Measurements from ENCODE around the gene CLIP2.

CLIP2 gene

DNA sequence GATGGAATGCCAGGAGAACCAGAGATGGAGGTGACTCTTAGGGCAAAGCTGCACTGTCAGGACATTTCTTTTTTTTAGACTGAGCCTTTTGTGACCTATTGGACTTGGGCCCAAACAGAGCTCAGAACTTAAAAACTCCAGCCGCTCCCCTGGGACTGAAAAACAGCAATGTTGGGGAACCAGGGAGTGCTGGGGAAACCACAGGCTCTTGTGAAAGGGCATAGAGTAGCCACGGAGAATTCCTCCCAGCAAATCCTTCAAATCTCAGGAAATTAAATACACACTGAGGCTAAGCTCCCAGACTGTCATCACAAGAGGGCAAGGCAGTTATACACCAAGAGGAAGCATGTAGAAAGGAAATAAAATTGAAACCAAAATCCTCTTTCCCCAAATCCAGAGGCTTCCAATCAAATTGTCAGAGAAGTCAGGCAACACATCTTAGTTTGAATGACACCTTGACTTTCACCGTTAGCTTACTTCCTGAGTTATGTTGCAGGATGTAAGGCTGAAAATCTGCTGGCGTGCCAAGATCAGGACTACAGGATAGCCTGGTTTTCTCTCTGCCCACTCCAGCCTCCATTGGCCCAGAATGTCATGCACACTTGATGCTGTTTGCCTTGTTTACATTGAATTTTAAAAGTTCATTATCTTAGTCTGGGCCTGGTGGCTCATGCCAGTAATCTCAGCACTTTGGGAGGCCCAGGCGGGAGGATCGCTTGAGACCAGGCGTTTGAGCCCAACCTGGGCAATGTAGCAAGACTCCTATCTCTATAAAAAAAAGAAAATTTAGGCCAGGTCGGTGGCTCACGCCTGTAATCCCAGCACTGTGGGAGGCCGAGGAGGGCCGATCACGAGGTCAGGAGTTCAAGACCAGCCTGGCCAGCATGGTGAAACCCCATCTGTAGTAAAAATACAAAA lies 32.5 kb upstream of the CLIP2 start:
- H3K27ac ChIP-seq (replicated peaks; ENCODE audit: low read length): no peak overlapping the region
- H4K8ac ChIP-seq (ENCODE audit: low read depth, low read length): no peak overlapping the region
- H3K4ac ChIP-seq (ENCODE audit: low read length): no peak overlapping the region
- H2BK5ac ChIP-seq (ENCODE audit: low read length): no peak overlapping the region
- peaks cover 9% of the 10 kb centered on the region for H3K79me1 ChIP-seq (ENCODE audit: low read depth, low read length)
- H3K4me3 ChIP-seq (ENCODE audit: low read length in 2 of 2): no peak overlapping the region
- no peak overlapping the region for H2AFZ ChIP-seq (ENCODE audit: low read length)
- no peak overlapping the region for H2BK12ac ChIP-seq (ENCODE audit: low read length)
- H3K18ac ChIP-seq (ENCODE audit: low read length): no peak overlapping the region
- DNase-seq (ENCODE audit: low spot score): no peak
- no peak overlapping the region for H3K14ac ChIP-seq (ENCODE audit: low read length)
- H3K27me3 ChIP-seq (ENCODE audit: control insufficient read depth in 3 of 3, insufficient read depth in 3 of 3, low read depth in 1 of 3, low read length in 3 of 3): no peaks in the 10 kb centered on the region
- H3K36me3 ChIP-seq (replicated peaks in 1 of 2; ENCODE audit: control insufficient read depth in 2 of 2, insufficient read depth in 2 of 2, low read length in 2 of 2): peaks cover 0 to 12% of the 10 kb centered on the region in 2 donors
- H3K9me3 ChIP-seq (replicated peaks in 1 of 2; ENCODE audit: control insufficient read depth in 2 of 2, insufficient read depth in 1 of 2, low read depth in 1 of 2, low read length in 2 of 2): no peaks in the 10 kb centered on the region
- H3K23ac ChIP-seq (ENCODE audit: low read depth, low read length, poor library complexity): no peak overlapping the region
- no peak overlapping the region for H3K4me2 ChIP-seq (ENCODE audit: insufficient read depth, low read length, poor library complexity, severe bottlenecking)
- H3K9ac ChIP-seq (ENCODE audit: low read depth, low read length, poor library complexity): no peak overlapping the region
- peaks cover 2 to 7% of the 10 kb centered on the region in 2 donors for H3K4me1 ChIP-seq (ENCODE audit: control insufficient read depth in 2 of 2, insufficient read depth in 1 of 2, low read depth in 1 of 2, low read length in 2 of 2)
- no peak overlapping the region for H2BK15ac ChIP-seq (ENCODE audit: low read length)
- H4K91ac ChIP-seq (ENCODE audit: low read depth, low read length, poor library complexity): no peak overlapping the region
- no peak overlapping the region for H2AK5ac ChIP-seq (ENCODE audit: low read depth, low read length)
- no peak overlapping the region for H2BK120ac ChIP-seq (ENCODE audit: low read depth, low read length)
- no CpG with 5 or more reads among the region's 12 CpGs for WGBS, 2 donors (ENCODE audit: extremely low coverage in 2 of 2, insufficient read length in 2 of 2, insufficient replicate concordance in 1 of 2)

DNA sequence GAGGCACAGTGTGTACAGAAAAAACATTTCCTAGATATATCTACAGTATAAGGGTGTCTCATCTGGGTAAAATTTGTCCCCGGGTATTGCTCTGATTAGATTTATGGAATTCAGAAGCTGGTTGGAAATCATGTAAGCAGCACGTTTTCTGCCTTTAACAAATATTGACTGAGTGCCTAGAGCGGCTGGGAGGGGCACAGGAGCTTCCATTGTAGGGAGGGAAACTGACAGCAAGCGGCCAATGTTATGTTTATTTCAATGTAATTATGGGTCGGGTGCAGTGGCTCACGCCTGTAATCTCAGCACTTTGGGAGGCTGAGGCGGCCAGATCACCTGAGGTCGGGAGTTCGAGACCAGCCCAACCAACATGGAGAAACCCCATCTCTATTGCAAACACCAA lies 30.6 kb upstream of the CLIP2 start:
- Histone ChIP-seq H3K14ac (ENCODE audit: low read length) (no peak overlapping the region), H4K8ac (ENCODE audit: low read depth, low read length) (no peak overlapping the region), H4K91ac (ENCODE audit: low read depth, low read length, poor library complexity) (no peak overlapping the region), H3K79me1 (ENCODE audit: low read depth, low read length) (peaks cover 8% of the 10 kb centered on the region), H3K9me3 (replicated peaks in 1 of 2; ENCODE audit: control insufficient read depth in 2 of 2, insufficient read depth in 1 of 2, low read depth in 1 of 2, low read length in 2 of 2) (no peaks in the 10 kb centered on the region), H3K4me3 (ENCODE audit: low read length in 2 of 2) (no peak overlapping the region), H2AK5ac (ENCODE audit: low read depth, low read length) (no peak overlapping the region), H3K23ac (ENCODE audit: low read depth, low read length, poor library complexity) (no peak overlapping the region), H3K4me1 (ENCODE audit: control insufficient read depth in 2 of 2, insufficient read depth in 1 of 2, low read depth in 1 of 2, low read length in 2 of 2) (peaks cover 0 to 4% of the 10 kb centered on the region in 2 donors), H2BK12ac (ENCODE audit: low read length) (no peak overlapping the region), H3K9ac (ENCODE audit: low read depth, low read length, poor library complexity) (no peak overlapping the region), H2BK5ac (ENCODE audit: low read length) (no peak overlapping the region), H3K4me2 (ENCODE audit: insufficient read depth, low read length, poor library complexity, severe bottlenecking) (no peak overlapping the region), H2AFZ (ENCODE audit: low read length) (no peak overlapping the region), H3K27ac (replicated peaks; ENCODE audit: low read length) (no peak overlapping the region), H3K4ac (ENCODE audit: low read length) (no peak overlapping the region), H3K36me3 (replicated peaks in 1 of 2; ENCODE audit: control insufficient read depth in 2 of 2, insufficient read depth in 2 of 2, low read length in 2 of 2) (no peaks in the 10 kb centered on the region), H2BK15ac (ENCODE audit: low read length) (no peak overlapping the region), H2BK120ac (ENCODE audit: low read depth, low read length) (no peak overlapping the region), H3K18ac (ENCODE audit: low read length) (no peak overlapping the region), H3K27me3 (ENCODE audit: control insufficient read depth in 3 of 3, insufficient read depth in 3 of 3, low read depth in 1 of 3, low read length in 3 of 3) (no peaks in the 10 kb centered on the region)
- no peak for DNase-seq (ENCODE audit: low spot score)
- WGBS, 2 donors (ENCODE audit: extremely low coverage in 2 of 2, insufficient read length in 2 of 2, insufficient replicate concordance in 1 of 2): no CpG with 5 or more reads among the region's 9 CpGs

DNA sequence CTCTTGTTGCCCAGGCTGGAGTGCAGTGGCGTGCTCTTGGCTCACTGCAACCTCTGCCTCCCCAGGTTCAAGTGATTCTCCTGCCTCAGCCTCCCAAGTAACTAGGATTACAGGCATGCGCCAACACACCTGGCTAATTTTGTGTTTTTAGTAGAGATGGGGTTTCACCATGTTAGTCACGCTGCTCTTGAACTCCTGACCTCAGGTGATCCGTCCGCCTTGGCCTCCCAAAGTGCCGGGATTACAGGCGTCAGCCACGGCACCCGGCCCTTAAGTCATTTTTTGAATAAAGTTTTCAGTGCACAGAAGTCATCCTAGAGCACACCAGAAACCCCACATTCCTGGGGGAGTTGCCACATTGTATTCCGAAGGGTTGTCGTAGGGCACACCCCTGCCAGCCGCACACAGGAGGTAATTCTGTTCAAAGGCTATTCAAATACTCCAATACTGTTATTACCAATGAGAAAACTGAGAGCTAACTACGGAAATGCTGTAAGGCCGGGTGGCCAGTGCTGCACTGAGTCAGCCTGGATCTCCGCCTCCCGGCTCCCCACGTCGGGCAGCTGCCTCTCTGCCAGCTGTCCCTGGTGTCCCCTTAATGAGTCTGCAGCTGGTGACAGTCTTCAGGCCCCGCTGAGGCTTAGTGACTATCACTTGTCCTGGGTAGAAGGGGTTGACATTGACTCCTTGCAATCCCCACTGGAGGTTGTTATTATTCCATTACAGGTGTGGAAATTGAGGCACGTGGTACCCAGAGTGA lies 26.4 kb upstream of the CLIP2 start:
- H3K9ac ChIP-seq (ENCODE audit: low read depth, low read length, poor library complexity): no peak overlapping the region
- no peak overlapping the region for H2AFZ ChIP-seq (ENCODE audit: low read length)
- H2BK120ac ChIP-seq (ENCODE audit: low read depth, low read length): no peak overlapping the region
- no peak overlapping the region for H3K4me2 ChIP-seq (ENCODE audit: insufficient read depth, low read length, poor library complexity, severe bottlenecking)
- no CpG with 5 or more reads among the region's 20 CpGs for WGBS, 2 donors (ENCODE audit: extremely low coverage in 2 of 2, insufficient read length in 2 of 2, insufficient replicate concordance in 1 of 2)
- no peaks in the 10 kb centered on the region for H3K27me3 ChIP-seq (ENCODE audit: control insufficient read depth in 3 of 3, insufficient read depth in 3 of 3, low read depth in 1 of 3, low read length in 3 of 3)
- no peaks in the 10 kb centered on the region for H3K9me3 ChIP-seq (replicated peaks in 1 of 2; ENCODE audit: control insufficient read depth in 2 of 2, insufficient read depth in 1 of 2, low read depth in 1 of 2, low read length in 2 of 2)
- no peak overlapping the region for H3K4me3 ChIP-seq (ENCODE audit: low read length in 2 of 2)
- no peaks in the 10 kb centered on the region for H3K79me1 ChIP-seq (ENCODE audit: low read depth, low read length)
- no peak overlapping the region for H2BK5ac ChIP-seq (ENCODE audit: low read length)
- no peak overlapping the region for H2AK5ac ChIP-seq (ENCODE audit: low read depth, low read length)
- no peak overlapping the region for H3K4ac ChIP-seq (ENCODE audit: low read length)
- DNase-seq (ENCODE audit: low spot score): no peak
- H3K4me1 ChIP-seq (ENCODE audit: control insufficient read depth in 2 of 2, insufficient read depth in 1 of 2, low read depth in 1 of 2, low read length in 2 of 2): peaks cover 0 to under 1% of the 10 kb centered on the region in 2 donors
- no peak overlapping the region for H2BK15ac ChIP-seq (ENCODE audit: low read length)
- H3K27ac ChIP-seq (replicated peaks; ENCODE audit: low read length): no peak overlapping the region
- H2BK12ac ChIP-seq (ENCODE audit: low read length): no peak overlapping the region
- H3K18ac ChIP-seq (ENCODE audit: low read length): no peak overlapping the region
- H3K23ac ChIP-seq (ENCODE audit: low read depth, low read length, poor library complexity): no peak overlapping the region
- H3K36me3 ChIP-seq (replicated peaks in 1 of 2; ENCODE audit: control insufficient read depth in 2 of 2, insufficient read depth in 2 of 2, low read length in 2 of 2): no peaks in the 10 kb centered on the region
- no peak overlapping the region for H4K91ac ChIP-seq (ENCODE audit: low read depth, low read length, poor library complexity)
- H3K14ac ChIP-seq (ENCODE audit: low read length): no peak overlapping the region
- no peak overlapping the region for H4K8ac ChIP-seq (ENCODE audit: low read depth, low read length)

Measured in neuronal stem cell (in vitro differentiated cells).